ENCODE measurements around the gene STUB1. TPM values are rescaled to one million over a fixed set of nuclear protein-coding genes. Genes with fewer than 3 reads are reported as not detected.
A peak's percentile ranks its signal among the peaks of the same experiment; 100 is the strongest.
"Not testable (repeated sequence)": the region's sequence is repeated elsewhere in the genome, so short reads cannot be mapped to it uniquely, and the experiment has no call there.

The STUB1 gene
- total and polyA plus RNA-seq, 3 donors from 2014 or later = 93.3 to 160 (median 126) TPM

DNA sequence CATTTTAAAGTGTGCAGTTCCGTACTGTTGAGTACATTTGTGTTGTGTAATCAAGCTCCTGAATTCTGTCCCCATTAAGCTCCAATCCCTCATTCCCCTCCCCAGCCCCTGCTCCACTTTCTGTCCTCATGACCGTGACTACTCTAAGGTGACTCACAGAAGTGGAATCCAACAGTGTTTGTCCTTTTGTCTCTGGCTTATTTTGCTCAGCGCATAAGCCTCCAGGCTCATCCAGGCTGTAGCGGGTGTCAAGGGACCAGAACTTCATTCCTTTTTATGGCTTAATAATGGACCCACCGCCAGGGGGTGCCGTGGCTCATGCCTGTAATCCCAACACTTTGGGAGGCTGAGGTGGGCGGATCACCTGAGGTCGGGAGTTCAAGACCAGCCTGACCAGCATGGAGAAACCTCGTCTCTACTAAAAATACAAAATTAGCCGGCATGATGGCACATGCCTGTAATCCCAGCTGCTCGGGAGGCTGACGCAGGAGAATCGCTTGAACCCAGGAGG lies 32.6 kb downstream of the STUB1 start:
- 45 to 58% methylated on average over 6 to 13 of the region's 13 CpGs for WGBS, 2 donors

DNA sequence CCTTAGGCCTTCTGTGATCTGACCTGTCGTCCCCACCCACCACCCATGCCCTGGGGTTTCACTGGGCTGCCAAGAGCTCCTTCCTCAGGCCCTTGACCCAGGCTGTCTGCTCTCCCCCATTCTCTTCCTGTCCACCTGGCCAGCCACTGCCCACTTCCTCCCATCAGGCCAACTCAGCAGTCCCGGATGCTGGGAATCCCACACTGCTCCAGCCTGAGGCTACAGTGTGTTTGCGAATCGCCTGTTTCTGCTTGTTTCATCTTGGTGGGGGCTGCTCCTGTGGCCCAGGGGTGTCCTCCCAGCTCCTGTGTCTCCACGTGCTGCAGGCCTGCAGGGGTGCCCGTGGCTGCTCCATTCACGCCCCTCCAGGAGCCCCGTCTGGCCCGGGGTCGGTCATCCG lies 33.9 kb downstream of the STUB1 start:
- 41 to 68% methylated on average over 4 to 11 of the region's 11 CpGs for WGBS, 2 donors
- Histone ChIP-seq H3K4me1 (peaks cover 22% of the 10 kb centered on the region), H3K4me3 (no peak overlapping the region), H3K27ac (no peak overlapping the region), H3K36me3 (ENCODE audit: low read depth, missing control alignments) (no peaks in the 10 kb centered on the region), H3K9me3 (no peaks in the 10 kb centered on the region), H3K27me3 (no peaks in the 10 kb centered on the region)
- DNase-seq = no peak
- intact Hi-C loops (cut with DNase I; ENCODE audit: low total_unique reads) = no loop called here
- TF ChIP-seq, protein P1, sequence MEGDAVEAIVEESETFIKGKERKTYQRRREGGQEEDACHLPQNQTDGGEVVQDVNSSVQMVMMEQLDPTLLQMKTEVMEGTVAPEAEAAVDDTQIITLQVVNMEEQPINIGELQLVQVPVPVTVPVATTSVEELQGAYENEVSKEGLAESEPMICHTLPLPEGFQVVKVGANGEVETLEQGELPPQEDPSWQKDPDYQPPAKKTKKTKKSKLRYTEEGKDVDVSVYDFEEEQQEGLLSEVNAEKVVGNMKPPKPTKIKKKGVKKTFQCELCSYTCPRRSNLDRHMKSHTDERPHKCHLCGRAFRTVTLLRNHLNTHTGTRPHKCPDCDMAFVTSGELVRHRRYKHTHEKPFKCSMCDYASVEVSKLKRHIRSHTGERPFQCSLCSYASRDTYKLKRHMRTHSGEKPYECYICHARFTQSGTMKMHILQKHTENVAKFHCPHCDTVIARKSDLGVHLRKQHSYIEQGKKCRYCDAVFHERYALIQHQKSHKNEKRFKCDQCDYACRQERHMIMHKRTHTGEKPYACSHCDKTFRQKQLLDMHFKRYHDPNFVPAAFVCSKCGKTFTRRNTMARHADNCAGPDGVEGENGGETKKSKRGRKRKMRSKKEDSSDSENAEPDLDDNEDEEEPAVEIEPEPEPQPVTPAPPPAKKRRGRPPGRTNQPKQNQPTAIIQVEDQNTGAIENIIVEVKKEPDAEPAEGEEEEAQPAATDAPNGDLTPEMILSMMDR (IDR thresholded peaks at IDR 0.05) = no peak
- no peak for TF ChIP-seq POLR2A (IDR thresholded peaks at IDR 0.05)

More for the DNA sequence above, 32.6 kb downstream of the STUB1 start:
- DNase-seq; H3K36me3 ChIP-seq (ENCODE audit: low read depth, missing control alignments); H3K4me3 ChIP-seq; H3K27me3 ChIP-seq; H3K27ac ChIP-seq; intact Hi-C loops (cut with DNase I; ENCODE audit: low total_unique reads); H3K9me3 ChIP-seq: not testable (repeated sequence)
- TF ChIP-seq, protein P1 (IDR thresholded peaks at IDR 0.05) = peak; percentile 7 to 27 (median 18)
- H3K4me1 ChIP-seq = peaks cover 22% of the 10 kb centered on the region

DNA sequence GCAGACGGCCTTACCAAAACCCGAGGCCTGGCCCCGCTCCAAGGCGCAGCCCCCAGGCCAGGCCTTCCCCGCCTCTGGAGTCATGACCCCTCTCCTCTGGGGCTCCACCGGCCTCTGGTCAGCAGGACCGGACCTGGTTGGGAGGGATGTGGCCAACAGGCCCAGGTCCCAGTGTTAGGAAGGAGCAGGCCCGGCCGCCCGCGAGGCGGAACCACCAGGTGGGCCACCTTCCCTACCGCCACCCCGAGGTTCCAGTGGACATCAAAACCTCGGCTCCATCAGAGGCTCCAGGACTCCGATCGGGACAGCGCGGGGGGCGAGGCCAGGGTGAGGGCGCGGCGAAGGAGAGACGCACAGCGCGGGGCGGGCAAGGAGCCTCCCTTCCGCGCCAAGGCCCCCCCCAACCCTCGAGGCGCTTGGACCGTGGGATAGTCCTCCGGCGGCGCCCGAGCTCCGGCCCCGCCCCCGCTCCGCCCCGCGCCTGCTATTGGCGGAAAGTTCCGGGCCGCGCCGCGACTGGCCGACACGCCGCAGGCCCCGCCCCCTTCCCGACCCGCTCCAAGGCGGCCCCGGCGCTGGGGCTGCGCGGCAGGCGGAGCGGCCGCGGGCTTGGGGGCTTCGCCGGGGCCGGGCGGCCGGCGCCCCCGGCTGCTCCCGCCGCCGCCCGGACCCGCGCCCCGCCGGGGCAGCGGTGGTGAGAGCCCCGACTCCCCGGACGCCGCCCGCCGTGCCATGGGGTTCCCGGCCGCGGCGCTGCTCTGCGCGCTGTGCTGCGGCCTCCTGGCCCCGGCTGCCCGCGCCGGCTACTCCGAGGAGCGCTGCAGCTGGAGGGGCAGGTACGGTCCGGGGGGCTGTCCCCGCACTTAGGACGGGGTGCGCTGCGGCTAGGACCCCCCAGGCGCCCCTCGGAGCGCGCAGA lies 34.6 kb downstream of the STUB1 start, which contains the start of gene METRN:
Gene METRN, plus strand, starts transcription at position 561 of the 919 bp plus-strand sequence. Its CDS starts 172 bp downstream, at position 733.
- H3K36me3 ChIP-seq (ENCODE audit: low read depth, missing control alignments) = no peaks in the 10 kb centered on the region
- H3K27ac ChIP-seq = no peak within 1 kb of the TSS
- TF ChIP-seq, protein P1 (IDR thresholded peaks at IDR 0.05) = no peak
- no peak for TF ChIP-seq POLR2A (IDR thresholded peaks at IDR 0.05)
- H3K9me3 ChIP-seq = no peaks in the 10 kb centered on the region
- peak within 1 kb of the TSS; percentile 53 to 61 for H3K4me3 ChIP-seq
- peaks cover 22% of the 10 kb centered on the region for H3K4me1 ChIP-seq
- 4% methylated on average over 63 of the region's 108 CpGs; no CpG with 5 or more reads in 1 of the 2 donors for WGBS, 2 donors
- DNase-seq = peak; percentile 94
- intact Hi-C loops (cut with DNase I; ENCODE audit: low total_unique reads) = no loop called here
- H3K27me3 ChIP-seq = no peaks in the 10 kb centered on the region

DNA sequence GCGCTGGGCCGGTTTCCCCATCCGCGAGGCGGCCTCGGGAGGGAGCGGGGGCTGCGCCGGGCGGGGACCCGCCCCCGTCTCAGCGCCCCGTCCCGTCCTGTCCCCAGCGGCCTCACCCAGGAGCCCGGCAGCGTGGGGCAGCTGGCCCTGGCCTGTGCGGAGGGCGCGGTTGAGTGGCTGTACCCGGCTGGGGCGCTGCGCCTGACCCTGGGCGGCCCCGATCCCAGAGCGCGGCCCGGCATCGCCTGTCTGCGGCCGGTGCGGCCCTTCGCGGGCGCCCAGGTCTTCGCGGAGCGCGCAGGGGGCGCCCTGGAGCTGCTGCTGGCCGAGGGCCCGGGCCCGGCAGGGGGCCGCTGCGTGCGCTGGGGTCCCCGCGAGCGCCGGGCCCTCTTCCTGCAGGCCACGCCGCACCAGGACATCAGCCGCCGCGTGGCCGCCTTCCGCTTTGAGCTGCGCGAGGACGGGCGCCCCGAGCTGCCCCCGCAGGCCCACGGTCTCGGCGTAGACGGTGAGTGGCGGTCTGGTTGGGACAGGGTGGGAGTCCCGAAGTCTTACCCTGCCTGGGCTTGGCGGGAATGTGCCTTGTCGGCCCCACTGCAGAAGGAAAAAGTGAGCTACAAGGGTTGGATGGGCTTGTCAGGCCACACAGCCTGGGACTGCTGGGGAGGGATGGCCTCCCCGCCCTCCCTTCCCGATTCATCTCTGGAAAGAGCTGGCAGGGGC lies 35.4 kb downstream of the STUB1 start:
- intact Hi-C loops (cut with DNase I; ENCODE audit: low total_unique reads) = no loop called here
- Histone ChIP-seq H3K9me3 (no peaks in the 10 kb centered on the region), H3K27me3 (no peaks in the 10 kb centered on the region), H3K36me3 (ENCODE audit: low read depth, missing control alignments) (no peaks in the 10 kb centered on the region), H3K4me3 (peak overlapping the region; percentile 53 to 61), H3K4me1 (peaks cover 24% of the 10 kb centered on the region), H3K27ac (no peak overlapping the region)
- no peak for DNase-seq
- WGBS, 2 donors = 3% methylated on average over 52 of the region's 74 CpGs; no CpG with 5 or more reads in 1 of the 2 donors
- TF ChIP-seq, protein P1 (IDR thresholded peaks at IDR 0.05) = no peak
- no peak for TF ChIP-seq POLR2A (IDR thresholded peaks at IDR 0.05)
